Activated T-cell treated with anti-CD3 and anti-CD28 coated beads for 24 hours (primary cell): ENCODE results near the gene WDFY4.

ENCODE experiments used
- DNase-seq: peaks from one replicate; pipeline ENCODE4 v3.0.0-alpha.2; 2020; ENCODE audit warnings: low read depth

WDFY4 gene

GRCh38 chr10:49028639-49029038, 344.0 kb downstream of the WDFY4 start:
- no peak for DNase-seq

DNA sequence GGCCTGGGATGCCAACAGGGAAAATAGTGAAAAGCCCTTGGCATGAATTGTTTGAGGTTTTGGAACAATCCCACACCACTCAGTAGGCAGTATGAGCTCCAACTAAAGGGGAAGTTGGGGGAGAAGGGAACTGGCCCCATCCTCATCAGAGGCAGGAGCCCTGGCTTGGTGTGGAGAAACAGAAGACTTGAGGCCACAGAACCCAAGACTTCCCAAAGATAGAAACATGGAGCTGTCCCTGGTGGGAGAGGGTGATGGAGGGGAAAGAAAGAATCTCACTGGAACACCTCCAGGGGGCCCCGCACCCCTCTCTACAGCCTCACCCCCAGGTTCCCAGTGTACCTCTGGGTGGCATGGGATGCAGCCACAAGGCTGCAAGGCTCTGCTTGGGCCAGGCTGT, 345.0 kb downstream of the WDFY4 start:
- DNase-seq: no peak
